Glutamatergic neuron (in vitro differentiated cells): ENCODE data around the gene MAP2K2. TPM values are rescaled to one million over a fixed set of nuclear protein-coding genes. Genes with fewer than 3 reads are reported as not detected.
"Not testable (repeated sequence)": the region's sequence is repeated elsewhere in the genome, so short reads cannot be mapped to it uniquely, and the experiment has no call there.

Experiments
- DNase-seq: peaks from one replicate; pipeline ENCODE4 v3.0.0; 2022
- H3K27ac Mint-ChIP-seq: one replicate; pipeline ENCODE4 v1.8.0; 2020; ENCODE audit warnings: mild to moderate bottlenecking, mixed read lengths, inconsistent platforms; ENCODE audit not compliant: unreplicated experiment
- H3K27me3 Mint-ChIP-seq: one replicate; pipeline ENCODE4 v1.8.0; 2020; ENCODE audit warnings: mild to moderate bottlenecking, moderate library complexity, mixed read lengths, inconsistent platforms; ENCODE audit not compliant: unreplicated experiment
- H3K36me3 Mint-ChIP-seq: one replicate; pipeline ENCODE4 v1.8.0; 2020; ENCODE audit warnings: mild to moderate bottlenecking, mixed read lengths, inconsistent platforms; ENCODE audit not compliant: unreplicated experiment
- H3K4me1 Mint-ChIP-seq: one replicate; pipeline ENCODE4 v1.8.0; 2020; ENCODE audit warnings: mild to moderate bottlenecking, low read depth, mixed read lengths, inconsistent platforms; ENCODE audit not compliant: unreplicated experiment
- H3K4me3 Mint-ChIP-seq: one replicate; pipeline ENCODE4 v1.8.0; 2020; ENCODE audit warnings: mild to moderate bottlenecking, mixed read lengths, inconsistent platforms; ENCODE audit not compliant: unreplicated experiment
- H3K9me3 Mint-ChIP-seq: one replicate; pipeline ENCODE4 v1.8.0; 2020; ENCODE audit warnings: mild to moderate bottlenecking, moderate library complexity, mixed read lengths, inconsistent platforms; ENCODE audit not compliant: unreplicated experiment
- CTCF ChIP-seq: fragments of 200-600 bp; sonication (generic); IDR thresholded peaks from one replicate; pipeline ENCODE4 v1.5.0; 2021; ENCODE audit not compliant: partially characterized antibody, unreplicated experiment
- total RNA-seq: library from RNA; stranded (reverse); fragmentation: NEBNext Ultra II Directional; extraction: Animal tissue kit (Norgen Biotek cat#: 25700); gene quantifications from one replicate; pipeline ENCODE4 v1.2.1, GENCODE V29; 2021; ENCODE audit not compliant: unreplicated experiment

The MAP2K2 gene
- total RNA-seq, 1 donor from 2014 or later, result 148 TPM

GRCh38 chr19:4130744-4131438 lies 7.0 kb upstream of the MAP2K2 start:
- H3K27ac Mint-ChIP-seq, result no peak overlapping the region
- H3K4me3 Mint-ChIP-seq, result no peak overlapping the region
- TF ChIP-seq CTCF, result no peak
- H3K4me1 Mint-ChIP-seq, result no peaks in the 10 kb centered on the region
- H3K9me3 Mint-ChIP-seq, result no peaks in the 10 kb centered on the region
- DNase-seq, result no peak
- H3K27me3 Mint-ChIP-seq, result no peaks in the 10 kb centered on the region
- H3K36me3 Mint-ChIP-seq, result no peaks in the 10 kb centered on the region

DNA sequence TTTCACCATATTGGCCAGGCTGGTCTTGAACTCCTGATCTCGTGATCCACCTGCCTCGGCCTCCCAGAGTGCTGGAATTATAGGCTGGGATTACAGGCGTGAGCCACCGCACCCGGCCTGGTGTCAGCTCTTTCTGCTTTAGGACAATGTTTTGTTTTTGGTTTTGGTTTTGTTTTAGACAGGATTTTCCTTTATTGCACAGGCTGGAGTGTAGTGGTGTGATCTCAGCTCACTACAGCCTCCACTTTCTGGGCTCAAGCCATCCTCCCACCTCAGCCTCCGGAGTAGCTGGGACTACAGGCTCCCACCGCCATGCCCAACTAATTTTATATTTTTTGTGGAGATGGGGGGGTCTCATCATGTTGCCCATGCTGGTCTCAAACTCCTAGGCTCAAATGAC lies 5.1 kb upstream of the MAP2K2 start:
- not testable (repeated sequence) for H3K27me3 Mint-ChIP-seq, H3K27ac Mint-ChIP-seq, H3K9me3 Mint-ChIP-seq, H3K4me1 Mint-ChIP-seq, H3K36me3 Mint-ChIP-seq, H3K4me3 Mint-ChIP-seq, DNase-seq

DNA sequence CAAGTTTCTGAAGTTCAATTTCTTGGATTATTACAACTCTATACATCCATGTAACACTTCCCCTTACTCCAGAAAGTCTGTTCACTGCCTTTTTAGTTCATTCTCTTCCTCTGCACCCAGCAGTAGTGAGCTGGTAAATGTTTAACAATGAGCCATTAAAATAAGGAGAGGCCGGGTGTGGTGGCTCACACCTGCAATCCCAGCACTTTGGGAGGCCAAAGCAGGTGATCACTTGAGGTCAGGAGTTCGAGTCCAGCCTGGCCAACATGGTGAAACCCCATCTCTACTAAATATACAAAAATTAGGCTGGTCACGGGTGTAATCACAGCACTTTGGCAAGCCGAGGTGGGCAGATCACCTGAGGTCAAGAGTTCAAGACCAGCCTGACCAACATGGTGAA lies 3.4 kb upstream of the MAP2K2 start:
- not testable (repeated sequence) for H3K4me1 Mint-ChIP-seq, H3K4me3 Mint-ChIP-seq, H3K27ac Mint-ChIP-seq, H3K9me3 Mint-ChIP-seq, DNase-seq, H3K36me3 Mint-ChIP-seq, H3K27me3 Mint-ChIP-seq

DNA sequence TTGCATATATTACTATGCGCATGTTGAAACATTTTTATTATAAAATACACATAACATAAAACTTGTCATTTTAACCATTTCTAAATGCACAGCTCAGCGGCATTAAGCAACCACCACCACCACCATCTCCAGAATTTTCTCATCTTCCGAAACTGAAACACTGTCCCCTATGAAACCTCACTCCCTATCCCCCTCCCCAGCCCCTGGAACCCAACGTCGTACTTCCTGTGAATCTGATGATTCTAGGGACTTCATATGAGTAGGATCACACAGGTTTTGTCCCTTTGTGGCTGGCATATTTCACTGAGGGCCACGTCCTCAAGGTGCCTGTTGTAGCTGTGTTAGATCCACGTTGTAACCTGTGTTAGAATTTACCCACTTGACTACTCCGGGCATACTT lies 716 bp upstream of the MAP2K2 start:
- TF ChIP-seq CTCF, result no peak
- Mint-ChIP-seq H3K27me3 (no peaks in the 10 kb centered on the region), H3K9me3 (peaks cover 2% of the 10 kb centered on the region), H3K4me3 (peak overlapping the region; percentile 67), H3K4me1 (peaks cover 4% of the 10 kb centered on the region), H3K36me3 (no peaks in the 10 kb centered on the region), H3K27ac (peak overlapping the region; percentile 10)
- no peak for DNase-seq

- H3K4me1 Mint-ChIP-seq, result peaks cover 4% of the 10 kb centered on the region
- DNase-seq, result no peak
- peak overlapping the region; percentile 94 for H3K4me3 Mint-ChIP-seq
- H3K36me3 Mint-ChIP-seq, result no peaks in the 10 kb centered on the region
- peaks cover 3% of the 10 kb centered on the region for H3K9me3 Mint-ChIP-seq
- no peaks in the 10 kb centered on the region for H3K27me3 Mint-ChIP-seq
- H3K27ac Mint-ChIP-seq, result peak overlapping the region; percentile 69
- no peak for TF ChIP-seq CTCF
Observed at GRCh38 chr19:4122480-4122879, 1.4 kb downstream of the MAP2K2 start.

- Mint-ChIP-seq H3K4me3 (peak overlapping the region; percentile 46), H3K27me3 (no peaks in the 10 kb centered on the region)
Observed at GRCh38 chr19:4121815-4122214, 2.1 kb downstream of the MAP2K2 start.

More at GRCh38 chr19:4121815-4122214, 2.1 kb downstream of the MAP2K2 start:
- Mint-ChIP-seq H3K36me3 (no peaks in the 10 kb centered on the region), H3K9me3 (peaks cover 3% of the 10 kb centered on the region), H3K27ac (no peak overlapping the region), H3K4me1 (peaks cover 4% of the 10 kb centered on the region)
- DNase-seq, result no peak
- no peak for TF ChIP-seq CTCF
